ENCODE measurements around the gene L3MBTL4. TPM values are rescaled to one million over a fixed set of nuclear protein-coding genes. Genes with fewer than 3 reads are reported as not detected.
"Not testable (repeated sequence)": the region's sequence is repeated elsewhere in the genome, so short reads cannot be mapped to it uniquely, and the experiment has no call there.

L3MBTL4 gene
- total RNA-seq, 4 donors from 2014 or later, result 0.40 to 3.8 (median 0.76) TPM

- Histone ChIP-seq H3K36me3 (no peaks in the 10 kb centered on the region), H3K27me3 (no peaks in the 10 kb centered on the region), H3K4me3 (no peak overlapping the region), H3K27ac (no peak overlapping the region), H3K4me1 (no peaks in the 10 kb centered on the region), H3K9me3 (no peaks in the 10 kb centered on the region)
- no peak for DNase-seq
- intact Hi-C loops (cut with DNase I; ENCODE audit: low total_unique reads), result no loop called here
- in situ Hi-C loops (cut with MboI; ENCODE audit: low sequenced_read_pairs in 4 of 4), result loop anchor here in 1 of 4 donors (25.0 kb wide), 1 partner anchor 121 kb away; no protein-coding TSS in a partner anchor
- ATAC-seq, result no peak
- TF ChIP-seq CTCF (IDR thresholded peaks at IDR 0.05 in 4 of 5, conservative IDR thresholded peaks at IDR 0.05 in 1 of 5) (no peak), POLR2A (IDR thresholded peaks at IDR 0.05) (no peak)
These were observed 31.7 kb downstream of the L3MBTL4 start for GRCh38 chr18:6382963-6383362.

GRCh38 chr18:6377473-6377872 lies 37.2 kb downstream of the L3MBTL4 start:
- H3K27ac ChIP-seq; DNase-seq; intact Hi-C loops (cut with DNase I; ENCODE audit: low total_unique reads); ATAC-seq; H3K27me3 ChIP-seq; H3K9me3 ChIP-seq; H3K4me1 ChIP-seq; H3K4me3 ChIP-seq; H3K36me3 ChIP-seq: not testable (repeated sequence)
- in situ Hi-C loops (cut with MboI; ENCODE audit: low sequenced_read_pairs in 4 of 4), result loop anchor here in 1 of 4 donors (25.0 kb wide), 1 partner anchor 115 kb away; no protein-coding TSS in a partner anchor

GRCh38 chr18:6376433-6377229 lies 38.1 kb downstream of the L3MBTL4 start:
- no peak overlapping the region for H3K27ac ChIP-seq
- no peaks in the 10 kb centered on the region for H3K27me3 ChIP-seq
- H3K36me3 ChIP-seq, result no peaks in the 10 kb centered on the region
- ATAC-seq, result no peak
- no peak overlapping the region for H3K4me3 ChIP-seq
- no peaks in the 10 kb centered on the region for H3K9me3 ChIP-seq
- H3K4me1 ChIP-seq, result no peaks in the 10 kb centered on the region
- no peak for TF ChIP-seq POLR2A (IDR thresholded peaks at IDR 0.05)
- TF ChIP-seq CTCF (IDR thresholded peaks at IDR 0.05 in 4 of 5, conservative IDR thresholded peaks at IDR 0.05 in 1 of 5), result no peak
- no peak for DNase-seq
- in situ Hi-C loops (cut with MboI; ENCODE audit: low sequenced_read_pairs in 4 of 4), result loop anchor here in 1 of 4 donors (25.0 kb wide), 1 partner anchor 114 kb away; no protein-coding TSS in a partner anchor
- intact Hi-C loops (cut with DNase I; ENCODE audit: low total_unique reads), result no loop called here

- intact Hi-C loops (cut with DNase I; ENCODE audit: low total_unique reads) (no loop called here), in situ Hi-C loops (cut with MboI; ENCODE audit: low sequenced_read_pairs in 4 of 4) (loop anchor here in 1 of 4 donors (25.0 kb wide), 1 partner anchor 113 kb away; no protein-coding TSS in a partner anchor)
- Histone ChIP-seq H3K9me3 (no peaks in the 10 kb centered on the region), H3K27me3 (no peaks in the 10 kb centered on the region), H3K4me3 (no peak overlapping the region), H3K27ac (no peak overlapping the region), H3K4me1 (no peaks in the 10 kb centered on the region), H3K36me3 (no peaks in the 10 kb centered on the region)
- ATAC-seq (no peak), DNase-seq (no peak)
- no peak for TF ChIP-seq POLR2A (IDR thresholded peaks at IDR 0.05)
- TF ChIP-seq CTCF (IDR thresholded peaks at IDR 0.05 in 4 of 5, conservative IDR thresholded peaks at IDR 0.05 in 1 of 5), result no peak
These were observed 39.7 kb downstream of the L3MBTL4 start for GRCh38 chr18:6374935-6375529.

GRCh38 chr18:6374340-6374739 lies 40.4 kb downstream of the L3MBTL4 start:
- Histone ChIP-seq H3K4me3 (no peak overlapping the region), H3K36me3 (no peaks in the 10 kb centered on the region), H3K4me1 (no peaks in the 10 kb centered on the region), H3K27ac (no peak overlapping the region), H3K27me3 (no peaks in the 10 kb centered on the region), H3K9me3 (no peaks in the 10 kb centered on the region)
- intact Hi-C loops (cut with DNase I; ENCODE audit: low total_unique reads) (no loop called here), in situ Hi-C loops (cut with MboI; ENCODE audit: low sequenced_read_pairs in 4 of 4) (no loop called here)
- no peak for DNase-seq
- no peak for TF ChIP-seq POLR2A (IDR thresholded peaks at IDR 0.05)
- TF ChIP-seq CTCF (IDR thresholded peaks at IDR 0.05 in 4 of 5, conservative IDR thresholded peaks at IDR 0.05 in 1 of 5), result no peak
- no peak for ATAC-seq

Data from gastrocnemius medialis (tissue), 4 donors.